GM19372 (cell line): Measurements from ENCODE around the gene ENO4.

Experiments used
- ATAC-seq: cut with Tn5 transposase; IDR thresholded peaks from one replicate; pipeline ENCODE4 v1.9.1; 2021; ENCODE audit warnings: mild to moderate bottlenecking, low read depth, moderate library complexity; ENCODE audit not compliant: unreplicated experiment

ENO4 gene

GRCh38 chr10:116849248-116850057 is at the start of gene ENO4:
Gene ENO4 (plus strand): TSS chr10:116849499. CDS start chr10:116849567, 68 bp downstream.
- peak; percentile 39 for ATAC-seq

DNA sequence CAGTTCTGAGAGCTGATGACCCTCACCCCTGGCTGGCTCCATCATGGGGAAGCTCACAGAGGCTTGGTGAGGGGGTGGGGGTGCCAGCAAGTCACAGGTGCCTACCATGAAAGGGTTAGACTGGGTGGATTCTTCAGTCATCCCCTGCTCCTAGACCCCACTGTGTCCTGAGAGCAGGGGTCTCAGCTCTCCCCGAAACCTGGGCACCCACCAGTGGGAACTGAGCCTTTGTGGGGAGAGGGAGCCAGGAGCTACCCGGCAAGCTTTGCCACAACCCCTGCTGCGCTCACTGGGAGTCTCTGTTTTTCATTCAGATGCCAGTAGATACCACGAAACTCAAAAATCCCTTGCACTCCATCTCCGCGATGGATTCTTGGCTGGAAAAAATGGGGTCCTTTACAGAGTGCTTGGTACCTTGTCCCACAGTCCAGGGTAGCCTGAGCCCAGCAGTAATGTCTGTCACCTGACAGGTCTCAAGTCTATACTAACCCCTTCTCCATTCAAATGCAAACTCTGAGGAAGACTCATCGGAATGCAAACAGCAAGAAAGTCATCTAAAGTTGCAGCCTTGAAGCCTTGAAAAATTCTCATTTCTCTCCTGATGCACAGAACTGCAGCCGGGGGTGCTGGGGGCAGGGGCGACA is 48.9 kb upstream of the ENO4 start:
- ATAC-seq = no peak

DNA sequence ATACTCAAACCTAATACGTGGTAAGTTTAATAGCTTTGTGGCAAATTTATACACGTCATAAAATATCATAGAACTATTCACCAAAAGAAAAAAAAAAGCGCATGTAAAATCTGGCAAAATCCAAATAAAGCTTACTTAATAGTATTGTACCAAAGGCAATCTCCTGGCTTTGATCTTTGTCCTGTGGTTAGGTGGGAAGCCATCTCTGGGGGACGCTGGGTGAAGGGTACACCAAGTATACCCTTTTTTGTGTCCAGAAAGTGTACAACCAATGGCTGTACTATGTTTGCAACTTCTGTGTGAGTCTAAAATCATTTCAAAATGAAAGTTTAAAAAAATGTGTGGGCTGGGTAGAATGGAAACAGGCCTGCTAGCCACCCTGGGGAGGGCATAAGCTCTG is 47.6 kb upstream of the ENO4 start:
- ATAC-seq = no peak

DNA sequence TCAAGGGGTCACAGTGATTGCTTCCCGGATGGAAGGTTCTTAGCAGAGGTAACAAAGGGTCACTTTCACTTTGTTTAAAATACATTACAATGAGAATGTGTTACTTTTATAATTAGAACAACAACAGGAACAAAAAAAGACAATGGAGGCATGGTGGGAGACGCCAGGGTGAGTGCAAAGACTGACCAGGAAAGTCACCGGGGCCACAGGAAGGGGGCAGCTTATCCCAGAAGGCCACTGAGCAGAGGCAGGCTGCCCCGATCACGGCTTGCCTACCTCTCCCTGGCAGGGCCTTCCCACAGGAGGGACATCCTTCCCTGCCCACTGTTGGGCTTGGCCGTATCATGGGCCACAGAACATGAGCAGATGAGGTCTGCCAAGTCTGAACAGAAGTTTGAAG is 46.8 kb upstream of the ENO4 start:
- no peak for ATAC-seq

DNA sequence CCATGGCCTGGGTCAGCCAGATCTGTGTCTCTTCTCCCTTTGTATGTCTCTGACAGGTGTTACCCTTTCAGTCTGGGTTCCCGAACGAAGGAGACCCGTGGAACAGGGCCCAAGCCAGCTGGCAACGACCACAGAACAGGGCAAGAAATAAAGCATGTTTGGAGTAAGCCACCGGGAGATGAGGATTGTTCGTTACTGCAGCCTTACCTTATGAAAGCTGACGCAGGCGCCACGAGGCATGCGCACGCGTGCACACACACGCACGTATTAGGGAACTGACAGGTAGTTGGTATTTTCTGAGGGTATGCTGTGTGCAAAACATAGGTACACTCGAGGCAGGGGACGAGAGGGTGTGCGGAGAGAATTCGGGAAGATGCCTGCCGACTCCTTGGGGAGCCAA is 46.4 kb upstream of the ENO4 start:
- ATAC-seq = no peak

GRCh38 chr10:116803451-116804249 is 45.6 kb upstream of the ENO4 start:
- no peak for ATAC-seq

- no peak for ATAC-seq
Measured at GRCh38 chr10:116808706-116809105, 40.6 kb upstream of the ENO4 start.

GRCh38 chr10:116809483-116810119 is 39.7 kb upstream of the ENO4 start:
- no peak for ATAC-seq

- ATAC-seq = no peak
Measured at GRCh38 chr10:116810120-116810500, 39.2 kb upstream of the ENO4 start.

GRCh38 chr10:116810895-116811294 is 38.4 kb upstream of the ENO4 start:
- ATAC-seq = no peak

DNA sequence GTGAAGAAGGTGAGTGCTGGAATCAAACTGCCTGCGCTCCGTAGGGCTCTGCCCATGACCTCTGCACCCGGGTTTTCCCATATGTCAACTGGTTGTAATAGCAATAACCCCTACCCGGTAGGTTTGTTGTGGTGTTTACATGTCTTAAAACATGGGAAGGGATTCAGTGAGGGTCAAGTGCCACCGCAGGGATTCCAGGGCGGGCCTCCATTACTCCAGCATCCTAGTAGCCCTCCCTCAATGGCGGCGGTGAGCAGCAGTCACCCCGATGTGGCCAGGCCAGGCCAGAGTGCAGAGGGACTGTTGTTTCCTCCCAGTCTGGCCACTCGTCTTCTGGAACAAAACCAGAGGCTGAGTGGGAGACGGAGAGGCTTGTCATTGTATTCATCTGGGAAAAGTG is 37.6 kb upstream of the ENO4 start:
- ATAC-seq = no peak

DNA sequence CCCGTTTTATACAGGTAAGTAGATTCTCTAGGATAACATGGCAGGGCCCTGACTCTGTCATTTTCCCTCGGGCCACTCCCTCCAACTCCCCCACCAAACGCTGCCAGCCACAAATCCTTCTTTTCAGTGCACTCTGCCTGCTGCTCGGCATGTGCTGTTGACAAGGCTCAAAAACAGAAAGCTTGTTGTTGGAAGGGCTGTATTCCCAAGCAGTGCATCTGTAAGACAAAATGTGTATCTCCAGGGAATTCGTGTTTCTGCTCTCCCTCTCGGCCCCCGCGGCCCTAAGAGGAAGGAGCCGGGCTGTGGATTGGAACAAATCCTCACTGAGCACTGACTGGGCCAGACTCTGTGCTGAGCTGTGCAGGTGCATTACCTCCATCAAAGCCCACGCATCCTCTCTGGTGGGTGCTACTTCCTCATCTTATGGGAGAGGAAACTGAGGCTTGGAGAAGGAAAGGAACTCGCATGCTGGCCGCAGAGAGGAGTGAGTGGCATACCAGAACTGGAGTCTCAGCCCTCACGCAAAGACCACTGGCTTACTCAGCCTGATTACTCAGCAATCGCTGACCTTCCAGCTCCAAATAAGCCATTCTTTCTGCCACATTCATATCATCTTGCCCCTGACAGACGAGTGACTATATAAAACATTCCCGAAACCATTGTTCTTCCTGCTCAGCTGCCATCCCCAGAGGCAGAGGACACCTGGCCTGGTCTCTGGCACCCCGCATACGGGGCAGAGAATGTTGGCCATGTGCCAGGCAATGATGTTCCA is 33.5 kb upstream of the ENO4 start:
- no peak for ATAC-seq

GRCh38 chr10:116817178-116817577 is 32.1 kb upstream of the ENO4 start:
- no peak for ATAC-seq

GRCh38 chr10:116817780-116818343 is 31.4 kb upstream of the ENO4 start:
- no peak for ATAC-seq

DNA sequence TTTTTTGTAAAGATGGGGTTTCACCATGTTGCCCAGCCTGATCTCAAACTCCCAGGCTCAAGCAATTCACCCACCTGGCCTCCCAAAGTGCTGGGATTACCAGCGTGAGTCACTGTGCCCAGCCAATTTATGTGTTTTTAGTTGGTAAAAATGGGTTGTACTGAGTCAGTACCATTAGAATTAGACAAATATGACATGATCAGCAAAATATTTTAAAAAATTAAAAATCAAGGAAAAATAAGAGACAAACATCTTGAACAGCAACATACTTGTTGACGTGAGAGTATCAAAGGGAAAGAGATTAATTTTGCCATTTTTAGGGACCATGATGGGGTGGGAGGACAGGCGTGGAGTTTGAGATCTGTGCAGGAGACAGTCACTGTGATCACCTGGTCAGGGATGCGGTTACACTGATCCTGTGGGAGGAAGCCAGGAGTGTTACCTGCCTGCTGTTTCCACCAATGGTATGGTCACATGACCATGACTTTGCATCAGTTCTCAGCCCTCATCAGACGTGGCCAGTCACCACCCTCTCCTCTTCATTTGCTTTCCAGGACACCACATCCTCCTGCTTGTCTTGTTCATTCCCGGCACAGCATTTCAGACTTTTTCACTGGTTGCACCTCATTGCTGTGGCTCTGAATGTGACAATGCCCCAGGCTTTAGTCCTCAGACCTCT is 29.2 kb upstream of the ENO4 start:
- ATAC-seq = no peak

- ATAC-seq = no peak
Measured at GRCh38 chr10:116825901-116826300, 23.4 kb upstream of the ENO4 start.

GRCh38 chr10:116826803-116827202 is 22.5 kb upstream of the ENO4 start:
- ATAC-seq = no peak

- ATAC-seq = no peak
Measured at GRCh38 chr10:116827214-116827671, 22.1 kb upstream of the ENO4 start.

GRCh38 chr10:116828116-116828515 is 21.2 kb upstream of the ENO4 start:
- no peak for ATAC-seq
